GM23338 (cell line): Measurements from ENCODE around the gene CAND1. TPM values are rescaled to one million over a fixed set of nuclear protein-coding genes. Genes with fewer than 3 reads are reported as not detected.

Experiments used
- ATAC-seq: fragments of 200-7000 bp; cut with Tn5 transposase; 3 replicates; pipeline ENCODE4 v1.9.1; 2020
- DNase-seq: peaks from one replicate; pipeline ENCODE4 v3.0.0-alpha.2; 2015; ENCODE audit warnings: low spot score
- H2AFZ ChIP-seq: fragments of 200-600 bp; sonication (generic); 2 replicates; pipeline ENCODE4 v1.8.0; 2016; ENCODE audit warnings: antibody characterized with exemption, mild to moderate bottlenecking, moderate library complexity
- H3F3A ChIP-seq: fragments of 200-600 bp; sonication (generic); replicated peaks from 2 replicates; pipeline ENCODE4 v1.8.0; 2017; ENCODE audit warnings: antibody characterized with exemption, mixed run types, low read depth
- H3K27ac ChIP-seq: fragments of 200-600 bp; sonication (generic); 2 replicates; pipeline ENCODE4 v1.6.1; 2016; ENCODE audit warnings: low read depth
- H3K27me3 ChIP-seq: fragments of 200-600 bp; sonication (generic); 2 replicates; pipeline ENCODE4 v1.8.0; 2016; ENCODE audit warnings: mild to moderate bottlenecking, mixed run types, moderate library complexity; ENCODE audit not compliant: insufficient read depth
- H3K36me3 ChIP-seq: fragments of 200-600 bp; sonication (generic); 2 replicates; pipeline ENCODE4 v1.8.0; 2016; ENCODE audit warnings: mild to moderate bottlenecking; ENCODE audit not compliant: insufficient read depth
- H3K4me1 ChIP-seq: fragments of 200-600 bp; sonication (generic); 2 replicates; pipeline ENCODE4 v1.8.0; 2016; ENCODE audit warnings: mild to moderate bottlenecking, moderate library complexity; ENCODE audit not compliant: insufficient read depth
- H3K4me2 ChIP-seq: fragments of 200-600 bp; sonication (generic); 2 replicates; pipeline ENCODE4 v1.7.1; 2017; ENCODE audit warnings: mixed run types
- H3K4me3 ChIP-seq: fragments of 200-600 bp; sonication (generic); 2 replicates; pipeline ENCODE4 v1.6.1; 2016; ENCODE audit warnings: mixed run types
- H3K79me2 ChIP-seq: fragments of 200-600 bp; sonication (generic); replicated peaks from 2 replicates; pipeline ENCODE4 v1.8.0; 2017; ENCODE audit warnings: mild to moderate bottlenecking; ENCODE audit not compliant: insufficient read depth
- H3K9me2 ChIP-seq: fragments of 200-600 bp; sonication (generic); 2 replicates; pipeline ENCODE4 v1.8.0; 2017; ENCODE audit not compliant: insufficient read depth
- H4K20me1 ChIP-seq: fragments of 200-600 bp; sonication (generic); replicated peaks from 2 replicates; pipeline ENCODE4 v1.8.0; 2017; ENCODE audit warnings: mild to moderate bottlenecking; ENCODE audit not compliant: insufficient read depth
- H3K27ac Mint-ChIP-seq: 2 replicates; pipeline ENCODE4 v1.8.0; 2020; ENCODE audit warnings: inconsistent platforms, mild to moderate bottlenecking, moderate library complexity, mixed read lengths
- H3K27me3 Mint-ChIP-seq: 3 replicates; pipeline ENCODE4 v1.8.0; 2022; ENCODE audit warnings: low read depth, mild to moderate bottlenecking, moderate library complexity, mixed read lengths, inconsistent platforms; ENCODE audit not compliant: insufficient read depth, poor library complexity
- H3K36me3 Mint-ChIP-seq: 3 replicates; pipeline ENCODE4 v1.8.0; 2021; ENCODE audit warnings: low read depth, mild to moderate bottlenecking, inconsistent platforms, moderate library complexity, mixed read lengths
- H3K4me1 Mint-ChIP-seq: 3 replicates; pipeline ENCODE4 v1.8.0; 2020; ENCODE audit warnings: mild to moderate bottlenecking, inconsistent platforms, mixed read lengths
- H3K4me3 Mint-ChIP-seq: 3 replicates; pipeline ENCODE4 v1.8.0; 2021; ENCODE audit warnings: moderate library complexity, mild to moderate bottlenecking, inconsistent platforms, mixed read lengths
- H3K9me3 Mint-ChIP-seq: 3 replicates; pipeline ENCODE4 v1.8.0; 2020; ENCODE audit warnings: moderate library complexity, mild to moderate bottlenecking, inconsistent platforms, mixed read lengths
- CREB1 ChIP-seq: fragments of 250-450 bp; sonication (Bioruptor Pico); IDR thresholded peaks from 2 replicates; pipeline ENCODE4 v1.5.0; 2020; ENCODE audit warnings: low read depth, mild to moderate bottlenecking, moderate library complexity
- CTCF ChIP-seq, 2 experiments: fragments of 200-600 bp in 1 of 2; sonication (generic) in 1 of 2; conservative IDR thresholded peaks; 2 replicates each; pipeline versions ENCODE4 v1.5.1 to v1.6.1; 2016 to 2017; ENCODE audit warnings: antibody characterized with exemption in 2 of 2, low read depth in 2 of 2, mild to moderate bottlenecking in 2 of 2, moderate library complexity in 1 of 2
- ETS1 ChIP-seq: IDR thresholded peaks from 2 replicates; pipeline ENCODE4 v1.6.1; 2016; ENCODE audit warnings: antibody characterized with exemption
- EZH2 ChIP-seq: fragments of 200-600 bp; sonication (generic); IDR thresholded peaks from one replicate; pipeline ENCODE4 v1.8.0; 2017; ENCODE audit warnings: antibody characterized with exemption, mild to moderate bottlenecking, low read depth; ENCODE audit not compliant: unreplicated experiment
- EZH2phosphoT487 ChIP-seq: fragments of 200-600 bp; sonication (generic); IDR thresholded peaks from one replicate; pipeline ENCODE4 v1.8.1; 2018; ENCODE audit warnings: antibody characterized with exemption; ENCODE audit not compliant: unreplicated experiment
- JUNB ChIP-seq: IDR thresholded peaks from one replicate; pipeline ENCODE4 v1.6.1; 2016; ENCODE audit warnings: antibody characterized with exemption; ENCODE audit not compliant: unreplicated experiment
- NANOG ChIP-seq: IDR thresholded peaks from 2 replicates; pipeline ENCODE4 v1.6.1; 2016; ENCODE audit warnings: antibody characterized with exemption, borderline replicate concordance
- POLR2AphosphoS5 ChIP-seq: IDR thresholded peaks from 2 replicates; pipeline ENCODE4 v1.6.1; 2016; ENCODE audit warnings: antibody characterized with exemption, low read depth
- REST ChIP-seq: IDR thresholded peaks from one replicate; pipeline ENCODE4 v1.6.1; 2018; ENCODE audit warnings: antibody characterized with exemption; ENCODE audit not compliant: unreplicated experiment
- STAT1 ChIP-seq: IDR thresholded peaks from one replicate; pipeline ENCODE4 v1.6.1; 2016; ENCODE audit warnings: antibody characterized with exemption; ENCODE audit not compliant: unreplicated experiment
- ZNF114 ChIP-seq: fragments of 250-450 bp; sonication (Bioruptor Pico); IDR thresholded peaks from 2 replicates; pipeline ENCODE4 v1.5.0; 2020; ENCODE audit warnings: mild to moderate bottlenecking, moderate library complexity
- ZNF331 ChIP-seq: fragments of 250-450 bp; sonication (Bioruptor Pico); IDR thresholded peaks from 2 replicates; pipeline ENCODE4 v1.5.0; 2020; ENCODE audit warnings: low read depth, mild to moderate bottlenecking, moderate library complexity
- ZNF462 ChIP-seq: fragments of 250-450 bp; sonication (Bioruptor Pico); IDR thresholded peaks from 2 replicates; pipeline ENCODE4 v1.5.0; 2020; ENCODE audit warnings: mild to moderate bottlenecking, moderate library complexity
- polyA plus RNA-seq: library from polyadenylated mRNA; unstranded; fragments of >200 nt; fragmentation: Nextera tagmentation; extraction: Ambion mirVana; gene quantifications from 2 replicates; pipeline ENCODE4 v1.2.1, GENCODE V29; 2016
- total RNA-seq: library from RNA; depleted of rRNA; stranded (reverse); fragments of >200 nt; shearing (Covaris generic); gene quantifications from 2 replicates; pipeline ENCODE4 v1.2.3, GENCODE V29; 2014

CAND1 gene
- total and polyA plus RNA-seq, 2 experiments from 2014 or later: 71.4 to 151 TPM

GRCh38 chr12:67344979-67345710 is 76.0 kb downstream of the CAND1 start (continued):
- TF ChIP-seq REST (no peak), POLR2AphosphoS5 (no peak)

- no peak overlapping the region for H3K4me2 ChIP-seq
- no peak overlapping the region for H3K27ac ChIP-seq
- H3K36me3 ChIP-seq: no peaks in the 10 kb centered on the region; the same call in 1 of the 2 replicates
- no peaks in the 10 kb centered on the region for H3K27me3 Mint-ChIP-seq
- peaks cover 8% of the 10 kb centered on the region; the same call in 1 of the 2 replicates for H3K9me2 ChIP-seq
- no peaks in the 10 kb centered on the region; the same call in 2 of the 3 replicates for H3K36me3 Mint-ChIP-seq
- H3K27ac Mint-ChIP-seq: no peak overlapping the region
- H4K20me1 ChIP-seq: no peaks in the 10 kb centered on the region
- no peaks in the 10 kb centered on the region for H3K4me1 Mint-ChIP-seq
- no peaks in the 10 kb centered on the region for H3K79me2 ChIP-seq
- H3K4me3 Mint-ChIP-seq: no peak overlapping the region
- DNase-seq (no peak), ATAC-seq (no peak)
- no peaks in the 10 kb centered on the region for H3K4me1 ChIP-seq
- H2AFZ ChIP-seq: no peak overlapping the region
- H3K9me3 Mint-ChIP-seq: peaks cover 5% of the 10 kb centered on the region; the same call in 2 of the 3 replicates
- H3K4me3 ChIP-seq: no peak overlapping the region
- no peaks in the 10 kb centered on the region for H3F3A ChIP-seq
- no peaks in the 10 kb centered on the region for H3K27me3 ChIP-seq
- TF ChIP-seq STAT1 (no peak), CTCF (conservative IDR thresholded peaks at IDR 0.05; ENCODE audit: low read depth in 2 of 2) (no peak), NANOG (no peak), ZNF331 (CRISPR knock-in tag) (no peak), ZNF462 (CRISPR knock-in tag) (no peak), EZH2phosphoT487 (no peak), EZH2 (no peak), ZNF114 (no peak), CREB1 (CRISPR knock-in tag) (no peak), ETS1 (no peak), JUNB (no peak)
Observed at GRCh38 chr12:67348683-67349082, 79.5 kb downstream of the CAND1 start.
